HG03354 (cell line): ENCODE results near the gene NELL2.

Source experiments
- ATAC-seq: cut with Tn5 transposase; IDR thresholded peaks from one replicate; pipeline ENCODE4 v1.9.1; 2021; ENCODE audit warnings: mild to moderate bottlenecking; ENCODE audit not compliant: unreplicated experiment, poor library complexity, severe bottlenecking

The NELL2 gene

GRCh38 chr12:44647917-44648690, 228.0 kb downstream of the NELL2 start:
- no peak for ATAC-seq

- no peak for ATAC-seq
These were observed 235.5 kb downstream of the NELL2 start for GRCh38 chr12:44640427-44641190.

GRCh38 chr12:44637875-44638274, 238.2 kb downstream of the NELL2 start:
- ATAC-seq: no peak

GRCh38 chr12:44628180-44628579, 247.9 kb downstream of the NELL2 start:
- ATAC-seq: no peak

GRCh38 chr12:44627387-44628166, 248.5 kb downstream of the NELL2 start:
- ATAC-seq: no peak

GRCh38 chr12:44626883-44627282, 249.2 kb downstream of the NELL2 start:
- ATAC-seq: no peak

- no peak for ATAC-seq
These were observed 257.2 kb downstream of the NELL2 start for GRCh38 chr12:44618946-44619345.

- ATAC-seq: no peak
These were observed 259.7 kb downstream of the NELL2 start for GRCh38 chr12:44616402-44616801.

GRCh38 chr12:44611538-44611937, 264.6 kb downstream of the NELL2 start:
- no peak for ATAC-seq

- no peak for ATAC-seq
These were observed 272.4 kb downstream of the NELL2 start for GRCh38 chr12:44603701-44604100.

- ATAC-seq: no peak
These were observed 283.5 kb downstream of the NELL2 start for GRCh38 chr12:44592626-44593025.

- ATAC-seq: no peak
These were observed 286.4 kb downstream of the NELL2 start for GRCh38 chr12:44589697-44590096.

GRCh38 chr12:44588651-44589050, 287.5 kb downstream of the NELL2 start:
- no peak for ATAC-seq

GRCh38 chr12:44584625-44585024, 291.5 kb downstream of the NELL2 start:
- ATAC-seq: no peak

GRCh38 chr12:44582521-44582920, 293.6 kb downstream of the NELL2 start:
- no peak for ATAC-seq

- no peak for ATAC-seq
These were observed 294.4 kb downstream of the NELL2 start for GRCh38 chr12:44581642-44582242.

- no peak for ATAC-seq
These were observed 301.5 kb downstream of the NELL2 start for GRCh38 chr12:44574586-44574985.

GRCh38 chr12:44573723-44574122, 302.4 kb downstream of the NELL2 start:
- no peak for ATAC-seq

GRCh38 chr12:44571006-44571550, 305.0 kb downstream of the NELL2 start:
- no peak for ATAC-seq
